ENCODE results near the gene ITGA11. TPM values are rescaled to one million over a fixed set of nuclear protein-coding genes. Genes with fewer than 3 reads are reported as not detected.

The ITGA11 gene
- total RNA-seq, 1 donor from 2014 or later, result 0.22 TPM

- H3K9me3 Mint-ChIP-seq (ENCODE audit: unreplicated experiment), result no peaks in the 10 kb centered on the region
- no peaks in the 10 kb centered on the region for H3K4me1 Mint-ChIP-seq (ENCODE audit: low read depth, unreplicated experiment)
- H3K27me3 Mint-ChIP-seq (ENCODE audit: unreplicated experiment), result peaks cover 2% of the 10 kb centered on the region
- TF ChIP-seq CTCF (IDR thresholded peaks at IDR 0.05; ENCODE audit: partially characterized antibody, unreplicated experiment), result no peak
- H3K27ac Mint-ChIP-seq (ENCODE audit: unreplicated experiment), result no peak overlapping the region
- no peaks in the 10 kb centered on the region for H3K36me3 Mint-ChIP-seq (ENCODE audit: unreplicated experiment)
- no peak overlapping the region for H3K4me3 Mint-ChIP-seq (ENCODE audit: unreplicated experiment)
- DNase-seq, result no peak
These were observed 10.9 kb upstream of the ITGA11 start for GRCh38 chr15:68442903-68443302.

- no peak for DNase-seq
- no peak for TF ChIP-seq CTCF (IDR thresholded peaks at IDR 0.05; ENCODE audit: partially characterized antibody, unreplicated experiment)
- Mint-ChIP-seq H3K36me3 (ENCODE audit: unreplicated experiment) (no peaks in the 10 kb centered on the region), H3K4me1 (ENCODE audit: low read depth, unreplicated experiment) (no peaks in the 10 kb centered on the region), H3K4me3 (ENCODE audit: unreplicated experiment) (no peak overlapping the region), H3K9me3 (ENCODE audit: unreplicated experiment) (no peaks in the 10 kb centered on the region), H3K27ac (ENCODE audit: unreplicated experiment) (no peak overlapping the region), H3K27me3 (ENCODE audit: unreplicated experiment) (peaks cover 2% of the 10 kb centered on the region)
These were observed 10.1 kb upstream of the ITGA11 start for GRCh38 chr15:68442041-68442440.

- Mint-ChIP-seq H3K4me3 (ENCODE audit: unreplicated experiment) (no peak overlapping the region), H3K27me3 (ENCODE audit: unreplicated experiment) (peaks cover 2% of the 10 kb centered on the region), H3K4me1 (ENCODE audit: low read depth, unreplicated experiment) (no peaks in the 10 kb centered on the region), H3K9me3 (ENCODE audit: unreplicated experiment) (no peaks in the 10 kb centered on the region), H3K27ac (ENCODE audit: unreplicated experiment) (no peak overlapping the region), H3K36me3 (ENCODE audit: unreplicated experiment) (no peaks in the 10 kb centered on the region)
- no peak for DNase-seq
- no peak for TF ChIP-seq CTCF (IDR thresholded peaks at IDR 0.05; ENCODE audit: partially characterized antibody, unreplicated experiment)
These were observed 9.2 kb upstream of the ITGA11 start for GRCh38 chr15:68441045-68441743.

- TF ChIP-seq CTCF (IDR thresholded peaks at IDR 0.05; ENCODE audit: partially characterized antibody, unreplicated experiment), result no peak
- Mint-ChIP-seq H3K9me3 (ENCODE audit: unreplicated experiment) (no peaks in the 10 kb centered on the region), H3K4me1 (ENCODE audit: low read depth, unreplicated experiment) (no peaks in the 10 kb centered on the region), H3K36me3 (ENCODE audit: unreplicated experiment) (no peaks in the 10 kb centered on the region), H3K27me3 (ENCODE audit: unreplicated experiment) (peaks cover 2% of the 10 kb centered on the region), H3K4me3 (ENCODE audit: unreplicated experiment) (no peak overlapping the region), H3K27ac (ENCODE audit: unreplicated experiment) (no peak overlapping the region)
- DNase-seq, result no peak
These were observed 8.2 kb upstream of the ITGA11 start for GRCh38 chr15:68440136-68440535.

- no peaks in the 10 kb centered on the region for H3K4me1 Mint-ChIP-seq (ENCODE audit: low read depth, unreplicated experiment)
- H3K36me3 Mint-ChIP-seq (ENCODE audit: unreplicated experiment), result no peaks in the 10 kb centered on the region
- H3K27me3 Mint-ChIP-seq (ENCODE audit: unreplicated experiment), result peaks cover 2% of the 10 kb centered on the region
- no peaks in the 10 kb centered on the region for H3K9me3 Mint-ChIP-seq (ENCODE audit: unreplicated experiment)
- no peak overlapping the region for H3K27ac Mint-ChIP-seq (ENCODE audit: unreplicated experiment)
- no peak overlapping the region for H3K4me3 Mint-ChIP-seq (ENCODE audit: unreplicated experiment)
- TF ChIP-seq CTCF (IDR thresholded peaks at IDR 0.05; ENCODE audit: partially characterized antibody, unreplicated experiment), result no peak
- no peak for DNase-seq
These were observed 7.5 kb upstream of the ITGA11 start for GRCh38 chr15:68439506-68439905.
